ENCODE data around the gene PLCH1.

Gene PLCH1

GRCh38 chr3:155335724-155336354 is 409.0 kb downstream of the PLCH1 start:
- H3K4me3 ChIP-seq (ENCODE audit: low read depth, low read length), result no peak overlapping the region
- no peak for TF ChIP-seq CTCF (IDR thresholded peaks at IDR 0.05; ENCODE audit: low read depth, low read length)

GRCh38 chr3:155334914-155335723 is 409.8 kb downstream of the PLCH1 start:
- no peak overlapping the region for H3K4me3 ChIP-seq (ENCODE audit: low read depth, low read length)
- no peak for TF ChIP-seq CTCF (IDR thresholded peaks at IDR 0.05; ENCODE audit: low read depth, low read length)

GRCh38 chr3:155334215-155334913 is 410.5 kb downstream of the PLCH1 start:
- TF ChIP-seq CTCF (IDR thresholded peaks at IDR 0.05; ENCODE audit: low read depth, low read length), result no peak
- H3K4me3 ChIP-seq (ENCODE audit: low read depth, low read length), result no peak overlapping the region

GRCh38 chr3:155332716-155333115 is 412.2 kb downstream of the PLCH1 start:
- TF ChIP-seq CTCF (IDR thresholded peaks at IDR 0.05; ENCODE audit: low read depth, low read length), result no peak
- H3K4me3 ChIP-seq (ENCODE audit: low read depth, low read length), result no peak overlapping the region

DNA sequence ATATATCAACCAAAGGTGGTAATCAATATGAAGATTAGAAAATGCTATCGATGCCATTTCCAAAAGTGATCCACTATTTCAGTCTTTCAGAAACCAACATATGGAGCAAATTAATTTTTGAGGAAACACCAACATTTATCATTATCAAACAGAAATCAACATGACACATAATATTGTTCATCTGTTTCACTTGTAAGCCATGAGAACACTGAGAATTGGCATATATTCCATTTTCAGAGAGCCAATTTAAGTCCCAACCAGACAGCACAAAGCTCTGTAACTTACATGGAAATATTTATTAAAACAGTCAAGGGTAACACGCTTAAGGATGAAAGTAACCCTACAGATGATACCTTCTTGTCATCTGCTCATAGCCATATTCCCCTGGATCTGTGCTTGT is 413.8 kb downstream of the PLCH1 start:
- TF ChIP-seq CTCF (IDR thresholded peaks at IDR 0.05; ENCODE audit: low read depth, low read length), result no peak
- H3K4me3 ChIP-seq (ENCODE audit: low read depth, low read length), result no peak overlapping the region

DNA sequence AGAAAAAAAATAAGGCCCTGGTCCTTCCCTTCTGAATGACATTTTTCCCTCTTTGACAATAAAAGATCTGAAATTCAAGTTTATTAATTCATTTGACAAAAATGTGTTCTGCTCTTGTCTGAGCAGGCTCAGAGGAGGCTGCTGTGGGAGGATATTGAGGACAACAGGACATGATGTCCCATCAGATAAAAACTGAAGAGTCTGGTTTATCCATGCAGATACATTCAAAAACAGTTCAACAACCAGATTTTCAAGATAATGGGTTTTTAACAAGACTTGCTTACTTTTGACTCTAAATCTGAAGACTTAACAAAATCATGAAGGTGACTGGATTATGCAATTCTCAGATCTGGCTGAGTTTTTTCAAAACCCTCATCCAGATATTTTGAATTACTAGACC is 414.5 kb downstream of the PLCH1 start:
- TF ChIP-seq CTCF (IDR thresholded peaks at IDR 0.05; ENCODE audit: low read depth, low read length), result no peak
- no peak overlapping the region for H3K4me3 ChIP-seq (ENCODE audit: low read depth, low read length)

All from WI38 (cell line).